Caco-2 (cell line): ENCODE results near the gene ADGRD1. TPM values are rescaled to one million over a fixed set of nuclear protein-coding genes. Genes with fewer than 3 reads are reported as not detected.

ENCODE experiments used
- BruUV-seq: library from RNA; stranded (reverse); fragments of 400-500 nt; replicated peaks from 2 replicates; lab custom pipeline; 2021; lab: Mats Ljungman, UMichigan
- CTCF ChIA-PET: fragments of 300-600 bp; sonication (Branson Sonifier 250); formaldehyde crosslinking; loops from one replicate; lab custom pipeline; 2022; ENCODE audit warnings: antibody characterized with exemption; lab: Charles Lee
- POLR2A ChIA-PET: fragments of 300-600 bp; sonication (Branson Sonifier 250); formaldehyde crosslinking; loops from one replicate; lab custom pipeline; 2022; ENCODE audit warnings: antibody characterized with exemption; lab: Charles Lee
- DNase-seq, 2 experiments: peaks; one replicate each; pipeline versions ENCODE4 v3.0.0 to v3.0.0-alpha.2; 2020 to 2022
- H3K27me3 ChIP-seq: replicated peaks from 2 replicates; pipeline ENCODE4 v1.6.0; 2011; ENCODE audit warnings: low read length; ENCODE audit not compliant: control insufficient read depth, insufficient read depth
- H3K36me3 ChIP-seq: 2 replicates; pipeline ENCODE4 v1.5.1; 2011; ENCODE audit warnings: low read length; ENCODE audit not compliant: control insufficient read depth, insufficient read depth
- H3K4me1 ChIP-seq: fragments of 250-450 bp; sonication (Bioruptor Pico); 2 replicates; pipeline ENCODE4 v1.5.1; 2020; ENCODE audit warnings: mild to moderate bottlenecking
- H3K4me3 ChIP-seq: 2 replicates; pipeline ENCODE4 v1.5.1; 2011; ENCODE audit warnings: low read depth, mild to moderate bottlenecking, control low read depth, low read length
- H3K9me3 ChIP-seq: fragments of 250-450 bp; sonication (Bioruptor Pico); 2 replicates; pipeline ENCODE4 v1.5.1; 2020; ENCODE audit warnings: mild to moderate bottlenecking, moderate library complexity
- H3K27ac Mint-ChIP-seq: one replicate; pipeline ENCODE4 v1.8.0; 2022; ENCODE audit warnings: mixed read lengths; ENCODE audit not compliant: unreplicated experiment
- H3K27me3 Mint-ChIP-seq: one replicate; pipeline ENCODE4 v1.8.0; 2022; ENCODE audit warnings: mixed read lengths; ENCODE audit not compliant: insufficient read depth, unreplicated experiment
- H3K36me3 Mint-ChIP-seq: one replicate; pipeline ENCODE4 v1.8.0; 2022; ENCODE audit warnings: mild to moderate bottlenecking, mixed read lengths; ENCODE audit not compliant: insufficient read depth, unreplicated experiment
- H3K4me1 Mint-ChIP-seq: one replicate; pipeline ENCODE4 v1.8.0; 2022; ENCODE audit warnings: low read depth, mixed read lengths; ENCODE audit not compliant: unreplicated experiment
- H3K4me3 Mint-ChIP-seq: one replicate; pipeline ENCODE4 v1.8.0; 2022; ENCODE audit warnings: mild to moderate bottlenecking, moderate library complexity, mixed read lengths; ENCODE audit not compliant: unreplicated experiment
- H3K9me3 Mint-ChIP-seq: one replicate; pipeline ENCODE4 v1.8.0; 2022; ENCODE audit warnings: mixed read lengths; ENCODE audit not compliant: unreplicated experiment
- CTCF ChIP-seq, 2 experiments: fragments of 200-600 bp in 1 of 2; IDR thresholded peaks; 1 replicate in 1 of 2; 2 replicates in 1 of 2; pipeline versions ENCODE4 v1.5.1 to v1.8.0; 2011 to 2022; ENCODE audit warnings: antibody characterized with exemption in 1 of 2, control low read depth in 1 of 2, inconsistent platforms in 1 of 2, low read depth in 1 of 2, low read length in 1 of 2, mild to moderate bottlenecking in 1 of 2, moderate library complexity in 1 of 2; ENCODE audit not compliant: insufficient read depth in 1 of 2, severe bottlenecking in 1 of 2, unreplicated experiment in 1 of 2
- intact Hi-C: fragments of 100-400 bp; cut with micrococcal nuclease; formaldehyde crosslinking; loops from one replicate; pipeline ENCODE4 v1.10.0; 2022; ENCODE audit not compliant: unreplicated experiment
- total RNA-seq: library from RNA; stranded (reverse); gene quantifications from 2 replicates; pipeline ENCODE4 v1.2.3, GENCODE V29; 2022

ADGRD1 gene
- total RNA-seq, 1 experiment from 2014 or later, result 3.6 TPM

GRCh38 chr12:130970165-130970907 lies 16.6 kb downstream of the ADGRD1 start:
- POLR2A ChIA-PET, result no interaction called here
- CTCF ChIA-PET, result no interaction called here
- H3K36me3 ChIP-seq, result no peaks in the 10 kb centered on the region
- no TSS peak for BruUV-seq
- Mint-ChIP-seq H3K4me1 (no peaks in the 10 kb centered on the region), H3K27ac (no peak overlapping the region), H3K9me3 (no peaks in the 10 kb centered on the region), H3K27me3 (peaks cover 2% of the 10 kb centered on the region), H3K36me3 (no peaks in the 10 kb centered on the region), H3K4me3 (no peak overlapping the region)
- no peaks in the 10 kb centered on the region for H3K27me3 ChIP-seq
- 0 out of 2 replicates have a peak, but pooled peaks cover 4% of the 10 kb centered on the region for H3K4me1 ChIP-seq
- no peak for TF ChIP-seq CTCF (IDR thresholded peaks at IDR 0.05; ENCODE audit: insufficient read depth in 1 of 2, low read depth in 1 of 2, low read length in 1 of 2, severe bottlenecking in 1 of 2, unreplicated experiment in 1 of 2)
- H3K9me3 ChIP-seq, result no peaks in the 10 kb centered on the region
- intact Hi-C loops, result no loop called here
- DNase-seq, result no peak
- H3K4me3 ChIP-seq, result no peak overlapping the region

- POLR2A ChIA-PET, result no interaction called here
- intact Hi-C loops, result no loop called here
- H3K27me3 Mint-ChIP-seq, result peaks cover 2% of the 10 kb centered on the region
- no peaks in the 10 kb centered on the region for H3K4me1 Mint-ChIP-seq
- no peak overlapping the region for H3K27ac Mint-ChIP-seq
- no peak overlapping the region for H3K4me3 ChIP-seq
- H3K4me1 ChIP-seq, result 0 out of 2 replicates have a peak, but pooled peaks cover 4% of the 10 kb centered on the region
- H3K9me3 Mint-ChIP-seq, result no peaks in the 10 kb centered on the region
- no peaks in the 10 kb centered on the region for H3K9me3 ChIP-seq
- no peaks in the 10 kb centered on the region for H3K36me3 ChIP-seq
- BruUV-seq, result no TSS peak
- DNase-seq, result no peak
- no peaks in the 10 kb centered on the region for H3K36me3 Mint-ChIP-seq
- no peak for TF ChIP-seq CTCF (IDR thresholded peaks at IDR 0.05; ENCODE audit: insufficient read depth in 1 of 2, low read depth in 1 of 2, low read length in 1 of 2, severe bottlenecking in 1 of 2, unreplicated experiment in 1 of 2)
- no peak overlapping the region for H3K4me3 Mint-ChIP-seq
- CTCF ChIA-PET, result no interaction called here
- H3K27me3 ChIP-seq, result no peaks in the 10 kb centered on the region
Observed at GRCh38 chr12:130970908-130971233, 17.2 kb downstream of the ADGRD1 start.

- no peaks in the 10 kb centered on the region for H3K9me3 Mint-ChIP-seq
- H3K36me3 ChIP-seq, result no peaks in the 10 kb centered on the region
- H3K9me3 ChIP-seq, result no peaks in the 10 kb centered on the region
- no peaks in the 10 kb centered on the region for H3K27me3 ChIP-seq
- H3K4me1 Mint-ChIP-seq, result no peaks in the 10 kb centered on the region
- ChIA-PET CTCF (no interaction called here), POLR2A (no interaction called here)
- peaks cover 2% of the 10 kb centered on the region for H3K27me3 Mint-ChIP-seq
- H3K4me3 Mint-ChIP-seq, result no peak overlapping the region
- intact Hi-C loops, result no loop called here
- H3K27ac Mint-ChIP-seq, result no peak overlapping the region
- no peak for DNase-seq
- no peaks in the 10 kb centered on the region for H3K36me3 Mint-ChIP-seq
- BruUV-seq, result no TSS peak
- H3K4me3 ChIP-seq, result no peak overlapping the region
- 0 out of 2 replicates have a peak, but pooled peaks cover 4% of the 10 kb centered on the region for H3K4me1 ChIP-seq
- TF ChIP-seq CTCF (IDR thresholded peaks at IDR 0.05; ENCODE audit: insufficient read depth in 1 of 2, low read depth in 1 of 2, low read length in 1 of 2, severe bottlenecking in 1 of 2, unreplicated experiment in 1 of 2), result no peak
Observed at GRCh38 chr12:130971925-130972585, 18.3 kb downstream of the ADGRD1 start.
